DND-41 (cell line): ENCODE measurements around the gene SH2B3.

Experiments
- EZH2 ChIP-seq: IDR thresholded peaks from 3 replicates; pipeline ENCODE4 v1.6.1; 2012; ENCODE audit warnings: borderline replicate concordance, low read depth, mild to moderate bottlenecking, moderate library complexity, low read length, inconsistent platforms; ENCODE audit not compliant: severe bottlenecking
- TF ChIP-seq, protein P1 (sequence below): IDR thresholded peaks from 2 replicates; pipeline ENCODE4 v1.5.1; 2012; ENCODE audit warnings: borderline replicate concordance, low read length, moderate library complexity, mild to moderate bottlenecking; ENCODE audit not compliant: poor library complexity, severe bottlenecking; ENCODE audit errors: extremely low read depth

- TF ChIP-seq, protein P1, sequence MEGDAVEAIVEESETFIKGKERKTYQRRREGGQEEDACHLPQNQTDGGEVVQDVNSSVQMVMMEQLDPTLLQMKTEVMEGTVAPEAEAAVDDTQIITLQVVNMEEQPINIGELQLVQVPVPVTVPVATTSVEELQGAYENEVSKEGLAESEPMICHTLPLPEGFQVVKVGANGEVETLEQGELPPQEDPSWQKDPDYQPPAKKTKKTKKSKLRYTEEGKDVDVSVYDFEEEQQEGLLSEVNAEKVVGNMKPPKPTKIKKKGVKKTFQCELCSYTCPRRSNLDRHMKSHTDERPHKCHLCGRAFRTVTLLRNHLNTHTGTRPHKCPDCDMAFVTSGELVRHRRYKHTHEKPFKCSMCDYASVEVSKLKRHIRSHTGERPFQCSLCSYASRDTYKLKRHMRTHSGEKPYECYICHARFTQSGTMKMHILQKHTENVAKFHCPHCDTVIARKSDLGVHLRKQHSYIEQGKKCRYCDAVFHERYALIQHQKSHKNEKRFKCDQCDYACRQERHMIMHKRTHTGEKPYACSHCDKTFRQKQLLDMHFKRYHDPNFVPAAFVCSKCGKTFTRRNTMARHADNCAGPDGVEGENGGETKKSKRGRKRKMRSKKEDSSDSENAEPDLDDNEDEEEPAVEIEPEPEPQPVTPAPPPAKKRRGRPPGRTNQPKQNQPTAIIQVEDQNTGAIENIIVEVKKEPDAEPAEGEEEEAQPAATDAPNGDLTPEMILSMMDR = no peak
- no peak for TF ChIP-seq EZH2
These were observed 21.1 kb upstream of the SH2B3 start for GRCh38 chr12:111384596-111384995.
